Testis (tissue), 3 donors: ENCODE measurements around the gene PYM1. TPM values are rescaled to one million over a fixed set of nuclear protein-coding genes. Genes with fewer than 3 reads are reported as not detected.

Source experiments
- DNase-seq: peaks from one replicate; pipeline ENCODE4 v3.0.0-alpha.2; 2019
- H3K27ac ChIP-seq, 2 donors: fragments of 200-600 bp; sonication (generic); one replicate each; pipeline ENCODE4 v1.5.1; 2019
- H3K27me3 ChIP-seq: fragments of 200-600 bp; sonication (generic); one replicate; pipeline ENCODE4 v1.5.1; 2019
- H3K36me3 ChIP-seq: fragments of 200-600 bp; sonication (generic); one replicate; pipeline ENCODE4 v1.5.1; 2017; ENCODE audit warnings: low read depth; ENCODE audit errors: missing control alignments
- H3K4me1 ChIP-seq: fragments of 200-600 bp; sonication (generic); one replicate; pipeline ENCODE4 v1.5.1; 2019
- H3K4me3 ChIP-seq, 2 donors: fragments of 200-600 bp; sonication (generic); one replicate each; pipeline ENCODE4 v1.5.1; 2017 to 2019
- H3K9me3 ChIP-seq: fragments of 200-600 bp; sonication (generic); one replicate; pipeline ENCODE4 v1.5.1; 2017
- CTCF ChIP-seq, 3 experiments: fragments of 450-650 bp in 2 of 3; fragments of 200-600 bp in 1 of 3; sonication (generic) in 1 of 3; IDR thresholded peaks; one replicate each; pipeline ENCODE4 v1.5.1; 2016 to 2019; ENCODE audit warnings: antibody characterized with exemption in 3 of 3, mild to moderate bottlenecking in 2 of 3, moderate library complexity in 1 of 3
- POLR2A ChIP-seq: fragments of 450-650 bp; IDR thresholded peaks from one replicate; pipeline ENCODE4 v1.6.1; 2017; ENCODE audit warnings: antibody characterized with exemption, mild to moderate bottlenecking, moderate library complexity
- WGBS, 2 donors: methylation state at CpG; one replicate each; pipeline ENCODE4 v1.1.5; 2018; 5-methylcytosine and 5-hydroxymethylcytosine counted together
- intact Hi-C: fragments of 100-400 bp; cut with DNase I; formaldehyde crosslinking; loops from one replicate; pipeline ENCODE4 v1.15.1; 2023; ENCODE audit warnings: low total_unique reads
- polyA plus RNA-seq: library from polyadenylated mRNA; stranded (reverse); fragments of 350-450 nt; fragmentation: Illumina TruSeq; extraction: RNeasy Lipid Tissue Mini Kit (QIAGEN cat#74804); gene quantifications from one replicate; pipeline ENCODE4 v1.2.3, GENCODE V29; 2014; ENCODE audit warnings: low read depth, low replicate concordance; ENCODE audit not compliant: insufficient read depth
- total RNA-seq, 2 donors: library from RNA; depleted of rRNA; stranded (reverse); fragments of >200 nt; gene quantifications; one replicate each; pipeline ENCODE4 v1.2.3, GENCODE V29; 2016

Gene PYM1
- total and polyA plus RNA-seq, 3 donors from 2014 or later = 51.6 to 71.3 (median 51.8) TPM

- no peak for DNase-seq
- intact Hi-C loops = no loop called here
- Histone ChIP-seq H3K9me3 (no peaks in the 10 kb centered on the region), H3K36me3 (no peaks in the 10 kb centered on the region), H3K4me3 (no peak overlapping the region), H3K27ac (no peak overlapping the region), H3K4me1 (peaks cover 14% of the 10 kb centered on the region), H3K27me3 (no peaks in the 10 kb centered on the region)
- TF ChIP-seq CTCF (IDR thresholded peaks at IDR 0.05) (no peak), POLR2A (no peak)
- 81 to 85% methylated on average over 1 of the region's 1 CpG for WGBS, 2 donors
Observed at GRCh38 chr12:55906056-55906455, 21.6 kb downstream of the PYM1 start.

DNA sequence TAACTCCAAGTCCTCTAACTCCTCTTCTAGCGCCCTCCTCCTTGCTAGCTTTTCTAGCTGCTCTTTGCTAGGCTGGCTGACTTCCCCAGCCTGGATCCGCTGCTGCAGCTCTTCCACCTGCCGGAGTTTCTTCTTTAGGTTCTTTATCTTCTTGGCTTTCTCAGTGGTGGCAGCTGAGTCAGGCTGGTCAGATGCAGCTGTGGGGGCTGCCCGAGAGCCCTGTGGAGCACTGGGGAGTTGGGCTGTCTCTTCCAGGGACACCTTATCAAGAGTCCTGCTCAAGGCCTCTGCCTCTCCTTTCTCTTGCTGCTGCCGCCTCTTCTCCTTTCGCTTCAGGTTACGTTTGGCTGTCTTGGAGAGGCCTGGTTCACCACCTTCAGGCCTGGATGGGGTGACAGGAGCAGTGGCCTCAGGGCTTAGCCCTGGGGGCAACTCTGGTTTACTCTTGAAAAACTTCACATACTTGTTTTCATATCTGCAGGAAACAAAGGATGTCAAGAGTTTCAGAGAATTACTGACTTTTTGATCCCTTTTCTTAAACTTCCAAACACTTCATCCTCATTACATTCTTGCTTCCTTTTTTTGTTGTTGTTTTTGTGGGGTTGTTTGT, 25.7 kb downstream of the PYM1 start:
- peaks cover 11% of the 10 kb centered on the region for H3K4me1 ChIP-seq
- H3K36me3 ChIP-seq = no peaks in the 10 kb centered on the region
- intact Hi-C loops = no loop called here
- no peaks in the 10 kb centered on the region for H3K27me3 ChIP-seq
- peak overlapping the region; percentile 61 to 73 for H3K27ac ChIP-seq
- 51 to 71% methylated on average over 7 of the region's 7 CpGs for WGBS, 2 donors
- TF ChIP-seq CTCF (IDR thresholded peaks at IDR 0.05) = no peak
- H3K9me3 ChIP-seq = no peaks in the 10 kb centered on the region
- peak; percentile 90 for DNase-seq
- H3K4me3 ChIP-seq = no peak overlapping the region

DNA sequence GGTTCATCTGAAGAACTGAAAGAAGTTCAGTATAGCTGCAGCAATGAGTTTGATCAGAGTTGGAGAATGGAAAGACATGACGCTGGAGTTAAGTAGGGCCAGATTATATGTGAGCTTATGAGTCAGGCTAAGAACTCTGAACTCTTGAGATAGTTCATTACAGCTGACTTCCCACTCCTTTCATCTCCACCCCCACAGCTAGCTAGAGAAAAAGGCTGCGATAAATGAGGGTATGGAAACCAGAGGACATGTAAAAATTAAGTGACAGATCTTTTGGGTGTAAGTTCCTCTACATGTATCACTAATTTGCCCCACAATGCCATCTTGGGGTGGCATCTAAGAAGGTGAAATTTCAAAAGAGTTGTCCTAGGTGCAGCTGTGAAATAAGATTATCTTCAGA, 28.6 kb downstream of the PYM1 start:
- no peak for DNase-seq

DNA sequence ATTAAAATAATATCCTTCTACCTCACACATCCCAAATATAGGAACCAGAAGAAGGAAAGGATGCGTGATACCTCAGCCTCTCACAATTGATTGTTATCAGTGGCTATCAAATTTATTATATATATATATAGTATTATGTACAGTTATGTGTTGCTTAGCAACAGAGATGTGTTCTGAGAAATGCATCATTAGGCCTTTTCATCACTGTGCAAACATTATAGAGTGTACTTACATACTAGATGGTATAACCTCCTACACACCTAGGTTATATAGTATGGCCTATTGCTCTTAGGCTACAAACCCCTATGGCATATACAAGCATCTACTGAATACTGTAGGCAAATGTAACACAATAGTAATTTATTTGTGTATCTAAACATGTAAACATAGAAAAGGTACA, 34.0 kb downstream of the PYM1 start:
- TF ChIP-seq POLR2A = no peak
- TF ChIP-seq CTCF (IDR thresholded peaks at IDR 0.05) = no peak
- H3K36me3 ChIP-seq = no peaks in the 10 kb centered on the region
- H3K27ac ChIP-seq = no peak overlapping the region
- no peaks in the 10 kb centered on the region for H3K27me3 ChIP-seq
- intact Hi-C loops = no loop called here
- WGBS, 2 donors = 96% methylated on average over 1 of the region's 1 CpG
- DNase-seq = no peak
- no peaks in the 10 kb centered on the region for H3K9me3 ChIP-seq
- H3K4me3 ChIP-seq = no peak overlapping the region
- no peaks in the 10 kb centered on the region for H3K4me1 ChIP-seq

More for the DNA sequence above, 28.6 kb downstream of the PYM1 start:
- Histone ChIP-seq H3K9me3 (no peaks in the 10 kb centered on the region), H3K27ac (peak overlapping the region in 1 of 2 donors; percentile 73), H3K27me3 (no peaks in the 10 kb centered on the region), H3K4me3 (no peak overlapping the region), H3K4me1 (peaks cover 11% of the 10 kb centered on the region), H3K36me3 (no peaks in the 10 kb centered on the region)
- TF ChIP-seq POLR2A (no peak), CTCF (IDR thresholded peaks at IDR 0.05) (no peak)
- intact Hi-C loops = no loop called here
- WGBS, 2 donors = 50 to 61% methylated on average over 2 of the region's 2 CpGs

DNA sequence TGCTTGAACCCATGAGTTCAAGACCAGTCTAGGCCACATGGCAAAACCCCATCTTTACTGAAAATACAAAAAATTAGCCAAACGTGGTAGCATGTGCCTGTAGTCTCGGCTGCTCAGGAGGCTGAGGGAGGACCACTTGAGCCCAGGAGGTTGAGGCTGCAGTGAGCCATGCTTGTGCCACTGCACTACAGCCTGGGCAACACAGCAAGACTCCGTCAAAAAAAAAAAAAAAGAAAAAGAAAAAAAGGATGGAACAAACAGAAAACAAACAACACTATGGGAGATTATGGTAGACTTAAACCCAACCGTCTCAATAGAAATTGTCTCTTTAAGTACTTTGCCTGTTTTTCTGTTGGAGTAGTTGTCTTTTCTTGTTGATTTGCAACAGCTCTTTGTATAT, 36.4 kb downstream of the PYM1 start:
- Histone ChIP-seq H3K36me3 (no peaks in the 10 kb centered on the region), H3K4me1 (no peaks in the 10 kb centered on the region), H3K27me3 (no peaks in the 10 kb centered on the region), H3K4me3 (no peak overlapping the region), H3K9me3 (no peaks in the 10 kb centered on the region), H3K27ac (no peak overlapping the region)
- WGBS, 2 donors = 94 to 98% methylated on average over 4 of the region's 4 CpGs
- no peak for DNase-seq
- TF ChIP-seq CTCF (IDR thresholded peaks at IDR 0.05) (no peak), POLR2A (no peak)
- intact Hi-C loops = no loop called here
